ENCODE measurements around the gene GUCA2A. TPM values are rescaled to one million over a fixed set of nuclear protein-coding genes. Genes with fewer than 3 reads are reported as not detected.

The GUCA2A gene
- total RNA-seq, 1 experiment from 2014 or later = not detected

DNA sequence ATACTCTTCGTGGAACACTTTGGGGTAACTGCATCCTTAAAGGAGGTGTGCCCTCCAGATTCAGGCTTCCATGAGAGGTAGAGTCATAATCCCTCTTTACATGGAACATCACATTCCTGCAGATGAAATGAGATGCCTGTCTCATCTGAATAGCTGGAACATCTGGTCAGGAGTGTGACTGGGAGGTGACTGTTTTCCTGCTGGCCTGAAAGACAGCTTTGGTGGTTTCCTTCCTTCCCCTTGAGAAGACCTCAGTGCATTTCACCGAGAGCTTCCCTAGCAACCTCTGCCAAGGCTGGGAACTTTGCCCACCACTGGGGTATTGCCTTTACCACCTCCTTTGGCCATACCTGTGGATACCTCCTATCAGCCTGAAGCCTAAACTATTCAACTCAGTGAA lies 46.7 kb upstream of the GUCA2A start:
- Histone ChIP-seq H2BK12ac (ENCODE audit: insufficient read length, low read depth, low read length) (no peak overlapping the region), H3K9me3 (ENCODE audit: control insufficient read depth, low read depth, low read length) (no peaks in the 10 kb centered on the region), H3K4ac (ENCODE audit: low read depth, low read length) (no peak overlapping the region), H3K9ac (ENCODE audit: extremely low read depth, insufficient read length, low read length) (no peak overlapping the region), H2BK20ac (ENCODE audit: low read depth, low read length, poor library complexity, severe bottlenecking) (no peak overlapping the region), H2BK15ac (ENCODE audit: low read depth, low read length) (no peak overlapping the region), H4K5ac (ENCODE audit: insufficient read length, low read depth, low read length) (no peak overlapping the region), H3K23me2 (ENCODE audit: insufficient read length, low read depth, low read length, poor library complexity, severe bottlenecking) (no peaks in the 10 kb centered on the region), H3K27me3 (ENCODE audit: insufficient read depth, low read length) (no peaks in the 10 kb centered on the region), H3K79me2 (ENCODE audit: insufficient read depth, low read length) (peaks cover 6% of the 10 kb centered on the region; the same call in 1 of the 2 replicates), H3K4me1 (ENCODE audit: insufficient read depth, low read length) (peaks cover 5% of the 10 kb centered on the region; the same call in 1 of the 2 replicates), H2BK120ac (ENCODE audit: low read depth, low read length, poor library complexity, severe bottlenecking) (no peak overlapping the region), H2AK5ac (ENCODE audit: insufficient read length, low read length) (no peak overlapping the region), H3K23ac (ENCODE audit: insufficient read length, low read depth, low read length) (no peak overlapping the region), H3K79me1 (ENCODE audit: insufficient read depth, low read depth, low read length, poor library complexity, severe bottlenecking) (peaks cover 11% of the 10 kb centered on the region), H4K91ac (ENCODE audit: insufficient read length, low read depth, low read length) (no peak overlapping the region), H3K56ac (ENCODE audit: insufficient read length, low read depth, low read length) (no peak overlapping the region), H4K8ac (replicated peaks; ENCODE audit: insufficient read length, low read depth, low read length) (no peak overlapping the region), H3K14ac (ENCODE audit: insufficient read depth, low read length) (no peak overlapping the region), H3T11ph (ENCODE audit: low read length) (no peak overlapping the region), H3K4me2 (ENCODE audit: insufficient read depth, insufficient read length, low read length) (no peak overlapping the region), H3K27ac (ENCODE audit: insufficient read length, low read depth, low read length) (no peak overlapping the region), H3K18ac (ENCODE audit: insufficient read length, low read depth, low read length) (no peak overlapping the region), H2BK5ac (ENCODE audit: insufficient read length, low read length) (no peak overlapping the region), H4K20me1 (ENCODE audit: control insufficient read depth, insufficient read depth, insufficient read length) (no peaks in the 10 kb centered on the region), H2AFZ (ENCODE audit: low read length) (no peak overlapping the region)
- Mint-ChIP-seq H3K4me1 (peaks cover 38 to 40% of the 10 kb centered on the region in 2 experiments), H3K9me3 (no peaks in the 10 kb centered on the region), H3K4me3 (no peak overlapping the region), H3K27ac (peak overlapping the region in 1 of 3 experiments; percentile 49; a peak in 1 of 7 replicates), H3K36me3 (ENCODE audit: insufficient read depth in 1 of 3, low read depth in 3 of 3) (peaks cover 10 to 16% (median 15%) of the 10 kb centered on the region in 3 experiments; a peak in 6 of 7 replicates), H3K27me3 (ENCODE audit: low read depth) (no peaks in the 10 kb centered on the region)
- no peak for DNase-seq
- WGBS (ENCODE audit: extremely low coverage, insufficient read length, low lambda C conversion rate) = no CpG with 5 or more reads among the region's 2 CpGs
- TF ChIP-seq, protein P1, sequence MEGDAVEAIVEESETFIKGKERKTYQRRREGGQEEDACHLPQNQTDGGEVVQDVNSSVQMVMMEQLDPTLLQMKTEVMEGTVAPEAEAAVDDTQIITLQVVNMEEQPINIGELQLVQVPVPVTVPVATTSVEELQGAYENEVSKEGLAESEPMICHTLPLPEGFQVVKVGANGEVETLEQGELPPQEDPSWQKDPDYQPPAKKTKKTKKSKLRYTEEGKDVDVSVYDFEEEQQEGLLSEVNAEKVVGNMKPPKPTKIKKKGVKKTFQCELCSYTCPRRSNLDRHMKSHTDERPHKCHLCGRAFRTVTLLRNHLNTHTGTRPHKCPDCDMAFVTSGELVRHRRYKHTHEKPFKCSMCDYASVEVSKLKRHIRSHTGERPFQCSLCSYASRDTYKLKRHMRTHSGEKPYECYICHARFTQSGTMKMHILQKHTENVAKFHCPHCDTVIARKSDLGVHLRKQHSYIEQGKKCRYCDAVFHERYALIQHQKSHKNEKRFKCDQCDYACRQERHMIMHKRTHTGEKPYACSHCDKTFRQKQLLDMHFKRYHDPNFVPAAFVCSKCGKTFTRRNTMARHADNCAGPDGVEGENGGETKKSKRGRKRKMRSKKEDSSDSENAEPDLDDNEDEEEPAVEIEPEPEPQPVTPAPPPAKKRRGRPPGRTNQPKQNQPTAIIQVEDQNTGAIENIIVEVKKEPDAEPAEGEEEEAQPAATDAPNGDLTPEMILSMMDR (conservative IDR thresholded peaks at IDR 0.05) = no peak

All from H9 (cell line).